Activated CD8-positive, alpha-beta memory T cell treated with anti-CD3 and anti-CD28 coated beads, Interleukin-2, amount 50 U/mL, for 4 hours (primary cell): Measurements from ENCODE around the gene COL4A1.

Experiments
- DNase-seq: peaks from one replicate; pipeline ENCODE4 v3.0.0-alpha.2; 2020

Gene COL4A1

GRCh38 chr13:110152351-110152750 lies 154.6 kb downstream of the COL4A1 start:
- DNase-seq: no peak

GRCh38 chr13:110151462-110151861 lies 155.5 kb downstream of the COL4A1 start:
- DNase-seq: no peak

DNA sequence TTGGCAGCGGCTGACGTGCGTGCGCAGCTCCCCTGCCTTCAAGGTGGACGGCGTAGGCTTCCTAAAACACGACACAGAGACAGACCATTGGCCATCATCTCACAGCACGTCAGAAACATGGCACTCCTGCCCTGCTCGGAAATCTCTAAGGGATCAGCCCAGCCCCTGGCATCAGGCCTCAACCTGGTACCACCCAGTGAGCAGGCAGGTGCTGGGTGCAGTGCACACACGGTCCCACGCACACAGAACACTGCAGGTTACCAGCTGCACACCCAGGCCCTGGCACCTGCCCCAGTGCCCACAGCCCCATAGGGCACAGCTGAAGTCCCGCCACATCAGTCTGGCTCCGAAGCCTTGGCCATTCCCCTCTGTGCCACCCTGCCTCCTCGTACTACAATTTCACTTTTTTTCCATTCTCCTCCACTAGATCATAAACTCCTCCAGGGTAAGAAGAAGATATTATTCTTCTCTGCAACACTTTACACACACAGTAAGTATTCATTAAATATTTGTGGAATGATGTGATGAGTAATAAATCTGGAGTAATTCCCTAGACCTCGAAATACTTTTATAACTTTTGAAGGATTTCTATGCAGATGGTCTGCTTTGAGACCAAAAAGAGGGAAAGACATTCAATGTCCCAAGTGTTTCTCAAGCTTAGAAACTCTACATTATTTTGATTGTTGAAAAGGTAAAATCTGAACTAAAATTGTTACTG lies 156.4 kb downstream of the COL4A1 start:
- DNase-seq: no peak

DNA sequence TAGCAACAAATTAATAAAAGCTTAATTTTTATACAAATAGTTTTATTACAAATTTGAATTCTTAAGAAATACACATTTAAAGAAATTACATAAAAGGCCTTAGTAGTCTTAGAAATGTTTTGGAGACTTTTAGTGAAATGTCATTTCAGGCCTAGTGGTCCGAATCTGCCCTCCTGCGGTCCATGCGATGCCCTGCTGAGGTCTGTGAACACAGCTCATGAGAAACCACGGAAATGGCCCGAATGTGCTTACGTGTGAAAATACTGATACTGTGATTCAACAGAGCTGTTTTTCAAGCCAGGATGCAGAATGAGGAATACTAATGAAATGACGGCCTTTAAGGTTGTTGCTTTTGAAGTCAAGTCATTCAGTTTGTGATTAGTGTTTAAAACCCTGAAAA lies 157.9 kb downstream of the COL4A1 start:
- no peak for DNase-seq

- DNase-seq: no peak
Measured at GRCh38 chr13:110140099-110140498, 166.9 kb downstream of the COL4A1 start.

GRCh38 chr13:110138700-110139036 lies 168.3 kb downstream of the COL4A1 start:
- DNase-seq: no peak

- peak; percentile 52 for DNase-seq
Measured at GRCh38 chr13:110138010-110138699, 168.8 kb downstream of the COL4A1 start.

- DNase-seq: no peak
Measured at GRCh38 chr13:110137680-110138009, 169.3 kb downstream of the COL4A1 start.

DNA sequence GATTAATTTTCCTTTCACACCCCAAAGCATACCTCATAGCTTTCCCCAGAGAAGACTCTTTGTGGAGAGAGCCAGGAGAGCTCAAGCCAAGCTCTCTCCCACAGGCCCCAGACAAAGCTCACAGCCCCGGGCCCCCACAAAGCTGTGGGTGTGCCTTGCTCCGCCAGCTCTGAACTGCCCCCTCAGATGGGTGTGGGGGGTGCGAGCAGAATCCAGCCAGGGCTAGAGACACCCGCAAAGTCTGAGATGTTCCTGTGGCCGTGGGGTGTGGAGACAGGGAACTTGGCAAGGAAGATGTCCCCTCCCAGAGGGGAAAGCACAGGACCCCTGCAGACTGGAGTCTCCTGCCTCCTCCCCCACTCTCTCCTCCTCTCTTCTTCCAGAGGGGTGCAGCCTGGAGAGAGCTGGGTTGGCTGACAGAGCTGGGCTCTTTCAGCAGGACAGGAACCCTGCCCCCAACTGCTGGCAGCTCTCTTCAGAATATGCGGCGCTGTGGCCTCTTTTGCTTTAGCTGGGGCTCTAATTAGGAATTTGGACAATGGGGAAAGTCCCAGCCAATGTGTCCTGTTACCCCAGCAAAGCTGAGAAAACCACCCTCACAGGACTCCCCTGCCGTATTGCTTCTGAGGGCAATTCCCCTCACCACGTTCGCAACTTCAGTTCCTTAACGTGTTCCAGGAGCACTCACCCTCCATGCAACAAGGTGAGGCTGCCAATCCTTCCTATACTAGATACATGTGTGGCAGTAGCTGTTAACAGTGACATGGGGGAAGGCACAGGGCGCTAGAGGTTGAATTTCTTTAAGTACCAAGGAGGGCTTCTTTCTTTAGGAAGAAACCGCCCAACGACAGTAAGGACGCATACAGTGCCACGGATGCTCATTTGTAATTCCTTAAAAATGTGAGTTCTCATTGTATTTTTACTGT lies 170.0 kb downstream of the COL4A1 start:
- DNase-seq: no peak

- no peak for DNase-seq
Measured at GRCh38 chr13:110135977-110136597, 170.9 kb downstream of the COL4A1 start.

DNA sequence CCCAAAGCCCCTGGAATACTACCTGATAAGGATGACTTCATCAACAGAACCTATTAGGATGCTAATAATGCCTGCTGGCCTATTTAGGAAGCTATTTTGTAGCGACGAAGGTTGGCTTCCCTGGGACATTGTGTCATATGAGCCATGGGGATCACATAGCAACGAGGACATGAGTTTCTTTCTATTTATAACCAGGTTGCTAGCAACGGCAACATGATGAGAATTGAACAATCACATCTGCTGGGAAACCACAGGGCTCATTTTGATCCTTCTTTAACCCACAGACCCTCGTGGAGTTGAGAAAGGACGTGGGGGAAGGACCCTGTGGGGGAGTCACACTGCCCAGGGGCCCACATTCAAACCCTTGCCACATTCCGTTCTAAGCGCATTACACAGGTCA lies 172.2 kb downstream of the COL4A1 start:
- no peak for DNase-seq

- no peak for DNase-seq
Measured at GRCh38 chr13:110133425-110134235, 173.3 kb downstream of the COL4A1 start.

DNA sequence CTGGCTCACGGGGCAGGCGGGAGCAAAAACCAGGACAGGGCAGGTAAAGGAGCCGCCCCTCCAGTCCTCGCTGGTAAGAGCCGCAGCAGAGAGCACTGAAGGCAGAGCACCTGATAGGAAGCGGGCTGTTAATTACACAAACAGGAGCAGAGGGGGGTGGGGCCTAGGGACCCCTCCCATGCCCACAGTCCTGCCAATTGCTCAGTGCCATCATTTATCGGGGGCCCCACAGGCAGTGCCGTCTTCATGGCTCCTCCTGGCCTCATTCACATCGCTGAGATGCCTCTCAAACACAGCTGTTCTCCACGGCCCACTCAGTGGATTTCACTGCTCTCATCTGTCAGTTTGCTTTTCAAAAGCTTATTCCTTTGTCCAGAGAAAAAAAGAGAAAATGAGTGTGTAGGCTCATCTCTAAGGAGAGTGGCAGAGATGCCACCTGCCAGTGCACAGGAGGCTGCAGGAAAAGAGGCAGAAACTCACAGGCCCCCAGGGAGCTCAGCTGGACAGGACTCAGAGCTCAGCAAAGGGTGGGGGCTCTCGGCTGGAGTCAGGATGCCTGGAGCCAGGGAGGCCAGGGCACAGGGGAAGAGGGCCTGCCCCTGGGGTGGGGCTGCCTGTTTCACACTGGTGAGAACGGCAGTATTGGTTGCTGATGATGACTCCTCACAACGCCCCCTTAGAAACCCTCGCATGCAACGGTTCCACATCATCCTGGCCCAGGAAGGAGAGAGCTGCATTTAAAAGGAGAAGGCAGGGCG lies 174.6 kb downstream of the COL4A1 start:
- no peak for DNase-seq

DNA sequence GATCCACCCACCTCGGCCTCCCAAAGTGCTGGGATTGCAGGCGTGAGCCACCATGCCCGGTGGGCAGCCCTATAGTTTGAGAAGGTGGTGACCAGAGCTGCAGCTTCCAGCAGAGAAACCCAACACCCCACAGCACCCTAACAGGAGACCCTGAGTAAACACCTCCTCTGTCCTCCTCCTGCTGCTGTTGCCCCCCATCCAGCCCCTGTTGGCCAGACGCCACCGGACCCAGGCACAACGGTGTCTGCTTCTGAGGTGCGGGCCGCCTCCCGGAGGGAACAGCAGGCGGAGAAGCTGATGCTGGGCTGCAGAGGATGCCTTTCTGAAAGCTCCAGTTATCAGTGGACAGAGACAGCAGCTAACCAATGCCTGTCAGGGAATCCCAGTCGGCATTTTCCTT lies 175.5 kb downstream of the COL4A1 start:
- DNase-seq: no peak

DNA sequence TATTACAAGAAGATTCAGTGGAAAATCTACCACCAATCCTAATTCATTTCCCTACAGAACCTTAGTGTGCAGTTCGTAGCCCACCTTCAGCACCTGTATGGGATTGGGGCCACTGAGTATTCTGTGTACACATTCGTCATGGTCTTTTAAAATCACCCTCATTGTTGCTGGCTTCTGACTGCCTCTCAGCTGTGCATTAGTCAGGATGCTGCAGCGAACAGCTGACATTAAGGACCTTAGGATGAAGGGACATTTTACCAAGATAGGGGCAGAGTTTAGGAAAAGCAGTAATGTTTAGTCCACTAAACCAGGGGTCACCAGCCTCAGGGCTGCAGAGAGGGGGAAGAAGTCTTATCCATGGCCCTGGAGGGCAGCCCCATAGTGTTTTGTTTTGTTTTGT lies 176.5 kb downstream of the COL4A1 start:
- no peak for DNase-seq

DNA sequence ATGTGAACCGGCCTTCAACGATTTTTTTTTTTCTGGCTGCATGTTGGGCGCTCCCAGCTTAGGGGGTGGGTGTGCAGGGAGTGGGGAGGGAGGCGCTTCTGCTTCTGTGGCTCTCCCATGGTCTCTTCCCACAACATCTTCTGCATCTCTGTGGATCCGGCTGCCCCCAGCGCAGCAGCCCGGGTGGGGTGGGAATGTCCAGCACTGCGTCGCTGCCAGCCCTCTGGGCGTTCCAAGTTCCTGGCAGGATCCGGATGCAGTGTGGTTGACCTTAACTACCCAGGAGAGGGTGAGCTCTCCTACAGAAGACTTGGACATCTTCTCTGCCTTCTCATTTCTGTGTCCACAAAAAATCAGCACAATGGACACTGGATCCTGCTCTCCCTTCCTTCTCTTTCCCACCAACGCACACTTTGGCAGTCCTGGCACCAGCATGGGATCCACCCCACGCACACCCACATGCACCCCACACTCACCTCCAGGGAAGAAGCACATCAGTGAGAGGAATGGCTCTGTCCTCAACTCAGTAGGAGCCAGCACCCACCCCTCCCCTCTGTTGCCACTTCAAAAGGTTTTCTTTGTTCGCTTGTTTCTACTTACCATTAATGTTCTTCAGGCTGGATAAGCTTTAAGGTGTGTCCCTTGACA lies 177.3 kb downstream of the COL4A1 start:
- no peak for DNase-seq

- no peak for DNase-seq
Measured at GRCh38 chr13:110129076-110129475, 177.9 kb downstream of the COL4A1 start.

GRCh38 chr13:110128546-110128945 lies 178.4 kb downstream of the COL4A1 start:
- no peak for DNase-seq

- no peak for DNase-seq
Measured at GRCh38 chr13:110127986-110128511, 178.9 kb downstream of the COL4A1 start.

- no peak for DNase-seq
Measured at GRCh38 chr13:110126391-110126961, 180.5 kb downstream of the COL4A1 start.
